Transverse colon (tissue), 3 donors: ENCODE results near the gene REV3L.

ENCODE experiments used
- CTCF ChIP-seq, 5 experiments: fragments of 200-600 bp in 3 of 5; fragments of 450-650 bp in 2 of 5; sonication (generic) in 3 of 5; IDR thresholded peaks; 1 replicate in 2 of 5; 2 replicates in 3 of 5; pipeline ENCODE4 v1.5.1; 2016 to 2017; ENCODE audit warnings: antibody characterized with exemption in 5 of 5, inconsistent platforms in 3 of 5, mild to moderate bottlenecking in 2 of 5, moderate library complexity in 1 of 5
- POLR2A ChIP-seq: fragments of 450-650 bp; IDR thresholded peaks from one replicate; pipeline ENCODE4 v1.6.1; 2016; ENCODE audit warnings: antibody characterized with exemption, mild to moderate bottlenecking, moderate library complexity

- TF ChIP-seq CTCF (IDR thresholded peaks at IDR 0.05) = no peak
- no peak for TF ChIP-seq POLR2A
Observed at GRCh38 chr6:111263837-111264236, 219.2 kb downstream of the REV3L start.
